MM.1S (cell line): Measurements from ENCODE around the gene NCAPD3.

Experiments
- CTCF ChIP-seq: fragments of 300-600 bp; sonication (generic); IDR thresholded peaks from 2 replicates; pipeline ENCODE4 v1.5.1; 2016; ENCODE audit warnings: antibody characterized with exemption, low read length, mixed read lengths
- EZH2phosphoT487 ChIP-seq: fragments of 300-600 bp; sonication (generic); IDR thresholded peaks from 2 replicates; pipeline ENCODE4 v1.6.1; 2018; ENCODE audit warnings: antibody characterized with exemption, low read length

DNA sequence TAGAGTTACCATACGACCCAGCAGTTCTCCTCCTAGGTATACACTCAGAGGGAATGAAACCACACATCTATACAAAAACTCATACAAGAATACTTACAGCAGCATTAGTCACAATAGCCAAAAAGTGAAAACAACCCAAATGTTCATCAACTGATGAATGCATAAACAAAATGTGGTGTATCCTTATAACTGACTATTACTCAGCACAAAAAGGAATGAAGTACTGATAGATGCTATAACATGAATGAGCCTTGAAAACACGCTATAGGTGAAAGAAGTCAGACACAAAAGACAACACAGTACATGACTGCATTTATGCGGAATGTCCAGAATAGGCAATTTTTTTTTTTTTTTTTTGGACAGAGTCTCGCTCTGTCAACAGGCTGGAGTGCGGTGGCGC, 23.1 kb downstream of the NCAPD3 start:
- TF ChIP-seq CTCF: no peak
- TF ChIP-seq EZH2phosphoT487: no peak
